Choroid plexus epithelial cell (primary cell): ENCODE measurements around the gene HRC.

Source experiments
- DNase-seq: peaks from one replicate; pipeline ENCODE4 v3.0.0-alpha.2; 2010; ENCODE audit warnings: low read depth
- H3K4me3 ChIP-seq: 2 replicates; pipeline ENCODE4 v1.5.1; 2011; ENCODE audit warnings: low read depth, mild to moderate bottlenecking, control low read depth, low read length, moderate library complexity
- CTCF ChIP-seq: conservative IDR thresholded peaks from 2 replicates; pipeline ENCODE4 v1.5.1; 2011; ENCODE audit warnings: low read depth, mild to moderate bottlenecking, control low read depth, inconsistent platforms, low read length, moderate library complexity

HRC gene

DNA sequence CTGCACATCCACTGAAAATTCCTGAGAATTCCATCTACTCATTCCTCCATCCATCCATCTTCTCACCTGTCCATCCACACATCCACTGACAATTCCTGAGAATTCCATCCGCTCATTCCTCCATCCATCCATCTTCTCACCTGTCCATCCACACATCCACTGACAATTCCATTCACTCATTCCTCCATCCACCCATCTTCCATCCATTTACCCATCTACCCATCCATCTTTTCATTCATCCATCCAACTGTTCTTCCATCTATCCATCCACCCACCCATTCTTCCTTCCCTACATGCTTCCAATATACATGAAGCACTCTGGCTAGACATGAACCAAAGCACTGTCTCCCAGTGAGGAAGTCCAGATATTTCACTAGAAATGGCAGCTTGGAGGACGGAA, 18.0 kb upstream of the HRC start:
- no peak overlapping the region for H3K4me3 ChIP-seq
- DNase-seq: no peak
- TF ChIP-seq CTCF: no peak

- no peak overlapping the region for H3K4me3 ChIP-seq
- DNase-seq: no peak
- no peak for TF ChIP-seq CTCF
These were observed 13.2 kb upstream of the HRC start for GRCh38 chr19:49168421-49168820.

GRCh38 chr19:49167857-49168409, 12.7 kb upstream of the HRC start:
- no peak overlapping the region for H3K4me3 ChIP-seq
- DNase-seq: no peak
- TF ChIP-seq CTCF: no peak

GRCh38 chr19:49165865-49166301, 10.7 kb upstream of the HRC start:
- H3K4me3 ChIP-seq: no peak overlapping the region
- DNase-seq: no peak
- peak; percentile 27 for TF ChIP-seq CTCF

GRCh38 chr19:49165111-49165750, 10.0 kb upstream of the HRC start:
- no peak overlapping the region for H3K4me3 ChIP-seq
- DNase-seq: peak; percentile 32
- no peak for TF ChIP-seq CTCF

DNA sequence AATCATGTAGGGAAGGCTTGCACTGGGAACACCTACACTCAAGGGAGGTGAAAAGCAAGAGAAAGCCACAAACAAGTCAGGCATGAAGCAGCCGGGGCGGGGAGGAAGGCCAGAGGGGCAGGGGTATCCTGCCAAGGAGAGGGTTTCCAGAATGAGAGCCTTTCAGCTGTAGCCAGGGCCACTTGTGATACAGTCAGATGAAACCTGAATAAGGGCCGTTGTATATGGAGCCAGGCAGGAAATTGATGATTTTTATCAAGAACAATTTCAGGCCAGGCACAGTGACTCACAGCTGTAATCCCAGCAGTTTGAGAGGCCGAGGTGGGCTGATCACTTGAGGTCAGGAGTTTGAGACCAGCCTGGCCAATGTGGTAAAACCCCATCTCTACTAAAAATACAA, 6.8 kb upstream of the HRC start:
- H3K4me3 ChIP-seq: no peak overlapping the region
- no peak for TF ChIP-seq CTCF
- DNase-seq: peak; percentile 36
